Measurements from ENCODE around the gene SLC2A1.

SLC2A1 gene

GRCh38 chr1:42979896-42980800 is 21.5 kb upstream of the SLC2A1 start:
- peak in 1 of 2 donors; percentile 32 for DNase-seq

DNA sequence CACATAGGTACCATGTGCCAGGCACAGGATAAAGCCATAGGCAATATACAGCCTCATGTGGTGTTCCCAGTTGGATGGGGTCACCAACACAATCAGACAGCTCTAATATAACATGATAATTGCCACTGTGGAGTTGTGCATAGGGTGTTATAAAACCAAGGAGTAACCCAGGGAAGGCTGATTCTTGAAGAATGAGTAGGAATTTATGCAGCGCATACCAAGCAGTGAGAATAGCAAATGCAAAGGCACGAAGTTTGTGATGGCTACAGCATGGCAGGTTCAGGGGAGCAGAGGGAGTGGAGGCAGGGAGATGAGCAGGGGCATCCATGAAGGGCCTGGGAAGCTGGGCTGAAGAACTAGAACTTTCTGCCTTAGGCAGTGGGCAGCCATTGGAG is 20.4 kb upstream of the SLC2A1 start:
- no peak for DNase-seq

- DNase-seq = no peak
These were observed 19.8 kb upstream of the SLC2A1 start for GRCh38 chr1:42978317-42979035.

DNA sequence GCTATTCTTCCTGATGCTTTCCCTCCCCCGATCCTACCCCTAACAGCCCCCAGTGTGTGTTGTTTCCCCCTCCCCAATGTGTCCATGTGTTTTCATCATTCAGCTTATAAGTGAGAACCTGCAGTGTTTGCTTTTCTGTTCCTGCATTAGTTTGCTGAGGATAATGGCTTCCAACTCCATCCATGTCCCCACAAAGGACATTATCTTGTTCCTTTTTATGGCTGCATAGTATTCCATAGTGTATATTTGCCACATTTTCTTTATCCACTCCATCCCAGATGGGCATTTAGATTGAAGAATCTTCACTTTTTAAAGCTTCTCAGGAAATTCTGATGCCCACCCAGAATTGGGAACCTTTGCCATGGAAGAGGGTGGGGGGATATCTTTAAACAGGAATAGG is 19.0 kb upstream of the SLC2A1 start:
- DNase-seq = no peak

DNA sequence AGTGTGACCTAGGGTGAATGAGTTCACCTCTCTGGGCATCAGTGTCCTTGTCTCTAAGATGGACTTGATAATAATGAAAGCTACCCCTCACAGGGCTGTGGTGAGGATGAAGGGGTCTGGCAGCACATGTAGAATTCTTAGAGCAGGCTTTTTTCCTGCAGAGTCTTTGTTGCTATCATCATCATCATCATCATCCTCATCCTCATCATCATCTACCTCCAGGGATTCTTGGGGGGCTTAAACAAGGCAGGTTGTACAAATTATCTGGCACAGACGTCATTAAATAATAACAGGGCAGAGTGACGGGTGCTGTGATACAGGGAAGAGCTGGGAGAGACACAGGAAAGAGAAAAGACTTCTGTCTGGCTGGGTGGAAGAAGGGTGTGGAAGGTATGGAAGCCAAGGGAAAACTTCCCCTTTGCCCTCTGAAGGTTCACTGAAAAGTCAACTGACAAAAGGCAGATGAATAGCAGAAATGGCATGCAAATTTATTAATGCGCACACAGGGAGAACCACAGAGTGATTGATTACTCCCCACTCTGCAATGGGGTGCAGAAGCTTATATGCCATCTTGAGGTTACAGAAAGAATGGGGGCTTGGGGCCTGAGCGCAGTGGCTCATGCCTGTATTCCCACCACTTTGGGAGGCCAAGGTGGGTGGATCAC is 17.0 kb upstream of the SLC2A1 start:
- DNase-seq = no peak

- no peak for DNase-seq
These were observed 16.2 kb upstream of the SLC2A1 start for GRCh38 chr1:42974767-42975437.

GRCh38 chr1:42973799-42974198 is 15.1 kb upstream of the SLC2A1 start:
- DNase-seq = no peak

DNA sequence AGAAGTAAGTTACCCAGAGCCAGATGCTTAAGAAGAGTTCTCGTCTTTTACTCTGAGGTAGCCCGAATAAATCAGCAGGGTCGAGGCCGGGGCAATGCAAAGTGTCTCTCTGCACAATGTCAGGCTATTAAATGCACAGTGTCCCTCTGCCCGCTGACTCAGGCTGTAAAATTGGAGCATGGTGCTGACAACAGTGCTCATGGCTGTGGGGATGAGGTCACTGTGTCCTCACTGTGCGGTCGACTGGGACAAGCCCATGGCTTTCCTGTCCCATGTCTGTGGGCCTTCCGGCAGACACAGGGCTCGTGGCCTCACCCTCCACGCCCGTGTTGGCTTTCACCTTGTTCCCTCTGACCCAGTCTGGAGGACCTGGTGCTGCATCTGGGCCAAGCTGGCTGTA is 14.6 kb upstream of the SLC2A1 start:
- DNase-seq = no peak

- DNase-seq = no peak
These were observed 13.2 kb upstream of the SLC2A1 start for GRCh38 chr1:42971841-42972291.

GRCh38 chr1:42970143-42970542 is 11.5 kb upstream of the SLC2A1 start:
- no peak for DNase-seq

GRCh38 chr1:42968654-42969053 is 10.0 kb upstream of the SLC2A1 start:
- no peak for DNase-seq

- DNase-seq = no peak
These were observed 8.3 kb upstream of the SLC2A1 start for GRCh38 chr1:42966688-42967612.

DNA sequence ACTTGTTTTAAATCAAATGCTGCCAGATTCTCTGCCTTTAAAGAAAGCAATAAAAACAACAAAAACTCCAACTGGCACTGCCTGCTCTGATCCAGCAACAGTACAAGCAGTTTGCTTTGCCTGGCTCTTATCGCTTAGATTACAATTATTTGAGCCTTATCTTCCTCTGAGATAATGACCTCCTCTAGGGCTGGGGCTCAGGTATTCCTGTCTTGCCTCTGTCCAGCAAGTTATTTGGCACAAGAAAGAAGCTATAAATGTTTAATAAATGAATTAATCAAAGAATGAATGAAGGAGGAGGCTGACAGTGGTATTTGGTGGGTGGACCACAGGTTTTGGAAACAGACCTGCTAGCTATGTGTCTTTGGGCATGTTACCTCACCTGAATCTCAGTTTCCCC is 6.7 kb upstream of the SLC2A1 start:
- no peak for DNase-seq

DNA sequence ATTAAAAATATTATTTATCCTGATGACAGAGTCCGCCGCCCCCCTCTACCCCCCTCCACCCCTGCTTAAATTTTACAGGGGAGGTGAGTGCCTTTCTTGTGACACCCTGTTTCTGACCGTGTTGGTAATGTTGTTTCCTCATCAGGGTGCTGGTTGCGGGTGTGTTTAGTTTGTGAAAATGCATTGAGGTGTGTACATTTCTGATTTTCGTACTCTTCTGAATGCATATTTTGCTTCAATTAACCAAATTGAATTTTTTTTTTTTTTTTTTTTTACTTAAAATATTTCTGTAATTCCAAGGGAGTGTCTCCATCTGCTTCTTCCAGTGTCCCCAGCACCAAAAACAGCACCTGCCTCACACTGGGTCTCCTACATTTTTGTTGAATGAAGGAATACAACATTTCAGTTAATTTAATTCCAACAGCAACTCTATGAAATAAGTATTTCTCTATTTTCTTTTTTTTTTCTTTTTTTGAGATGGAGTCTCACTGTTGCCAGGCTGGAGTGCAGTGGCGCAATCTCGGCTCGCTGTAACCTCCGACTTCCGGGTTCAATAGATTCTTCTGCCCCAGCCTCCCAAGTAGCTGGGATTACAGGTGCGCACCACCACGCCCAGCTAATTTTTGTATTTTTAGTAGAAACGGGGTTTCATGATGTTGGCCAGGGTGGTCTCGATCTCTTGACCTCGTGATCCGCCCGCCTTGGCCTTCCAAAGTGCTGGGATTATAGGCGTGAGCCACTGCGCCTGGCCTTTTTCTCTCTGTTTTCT is 5.6 kb upstream of the SLC2A1 start:
- no peak for DNase-seq

DNA sequence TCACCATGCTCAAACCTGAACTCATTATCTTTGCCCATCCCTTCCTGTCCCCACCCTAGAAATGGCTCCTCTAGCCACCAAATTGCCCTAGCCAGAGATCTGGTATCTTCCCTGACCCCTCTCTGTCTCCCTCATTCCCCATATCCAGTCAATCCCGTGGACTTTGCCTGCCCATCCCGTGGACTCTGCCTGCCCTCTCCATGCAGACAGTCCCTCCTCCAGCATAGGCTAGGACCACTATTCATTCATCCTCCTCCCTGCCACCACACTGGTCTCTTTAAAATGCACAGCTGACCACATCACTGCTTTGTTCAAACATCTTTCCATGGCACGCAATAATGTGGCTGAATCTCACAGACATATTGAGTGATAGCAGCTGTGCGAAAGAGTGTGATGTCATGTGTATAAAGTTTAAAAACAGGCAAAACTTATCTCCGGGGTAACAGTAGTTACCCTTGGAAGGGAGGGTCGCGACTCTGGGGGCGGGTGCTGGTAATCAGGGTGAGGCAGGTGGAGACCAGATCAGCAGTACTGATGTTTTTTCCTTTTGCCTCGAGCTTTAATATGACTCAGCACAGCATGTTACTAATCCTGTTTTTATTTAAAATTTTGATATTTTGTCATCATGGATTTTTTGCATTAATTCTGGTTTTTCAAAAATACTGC is 4.8 kb upstream of the SLC2A1 start:
- no peak for DNase-seq

GRCh38 chr1:42962641-42963377 is 4.1 kb upstream of the SLC2A1 start:
- no peak for DNase-seq

GRCh38 chr1:42961312-42962091 is 2.8 kb upstream of the SLC2A1 start:
- no peak for DNase-seq

GRCh38 chr1:42960566-42961311 is 2.1 kb upstream of the SLC2A1 start:
- no peak for DNase-seq
